GM12878 (cell line): Measurements from ENCODE around the gene HMCN1. TPM values are rescaled to one million over a fixed set of nuclear protein-coding genes. Genes with fewer than 3 reads are reported as not detected.

Experiments used
- ATAC-seq: fragments of 200-7000 bp; cut with Tn5 transposase; 3 replicates; pipeline ENCODE4 v1.9.1; 2020; ENCODE audit warnings: mild to moderate bottlenecking, moderate library complexity
- BruUV-seq: library from RNA; stranded (reverse); fragments of 400-500 nt; replicated peaks from 2 replicates; lab custom pipeline; 2021; lab: Mats Ljungman, UMichigan
- CTCF ChIA-PET: fragments of 300-600 bp; sonication (Branson Sonifier 250); formaldehyde crosslinking; extraction: SDS; loops from one replicate; lab custom pipeline; 2021; ENCODE audit warnings: inconsistent platforms; lab: Yijun Ruan, JAX
- POLR2A ChIA-PET: fragments of 350-600 bp; formaldehyde crosslinking; extraction: SDS; loops from one replicate; lab custom pipeline; 2021; ENCODE audit warnings: inconsistent platforms; lab: Charles Lee
- RAD21 ChIA-PET: fragments of 300-600 bp; sonication (Branson Sonifier 250); formaldehyde crosslinking; loops from one replicate; lab custom pipeline; 2023; ENCODE audit warnings: antibody characterized with exemption; ENCODE audit not compliant: unreplicated experiment; lab: Charles Lee
- SMC1A ChIA-PET: fragments of 300-600 bp; sonication (Branson Sonifier 250); formaldehyde crosslinking; loops from one replicate; lab custom pipeline; 2023; ENCODE audit not compliant: unreplicated experiment, uncharacterized antibody; lab: Charles Lee
- DNase-seq: peaks from one replicate; pipeline ENCODE4 v3.0.0-alpha.2; 2011; ENCODE audit warnings: low read depth, low spot score
- FAIRE-seq: peaks from 3 replicates; lab custom pipeline; 2011; peaks lifted over from hg19 to GRCh38; lab: Jason Lieb, UNC
- H2AFZ ChIP-seq: 2 replicates; pipeline ENCODE4 v1.6.0; 2011; ENCODE audit warnings: low read depth, low read length, control low read depth; ENCODE audit not compliant: control insufficient read depth
- H3K27ac ChIP-seq: 2 replicates; pipeline ENCODE4 v1.5.1; 2011; ENCODE audit warnings: control low read depth; ENCODE audit not compliant: control insufficient read depth, insufficient read depth
- H3K27me3 ChIP-seq, 2 experiments: replicated peaks in 1 of 2; 2 replicates each; pipeline versions ENCODE4 v1.6.0 to v1.6.1; 2011; ENCODE audit warnings: low read length in 1 of 2; ENCODE audit not compliant: control insufficient read depth in 2 of 2, insufficient read depth in 2 of 2
- H3K36me3 ChIP-seq, 2 experiments: 2 replicates each; pipeline ENCODE4 v1.5.1; 2011; ENCODE audit warnings: low read length in 1 of 2; ENCODE audit not compliant: control insufficient read depth in 2 of 2, insufficient read depth in 2 of 2
- H3K4me1 ChIP-seq: 2 replicates; pipeline ENCODE4 v1.6.1; 2011; ENCODE audit warnings: mild to moderate bottlenecking, low read length, moderate library complexity, mixed read lengths; ENCODE audit not compliant: control insufficient read depth, insufficient read depth
- H3K4me2 ChIP-seq: 2 replicates; pipeline ENCODE4 v1.6.0; 2011; ENCODE audit warnings: control low read depth; ENCODE audit not compliant: control insufficient read depth, insufficient read depth
- H3K4me3 ChIP-seq: fragments of 200-600 bp; sonication (generic); 2 replicates; pipeline ENCODE4 v1.5.1; 2016
- H3K79me2 ChIP-seq: 2 replicates; pipeline ENCODE4 v1.6.0; 2011; ENCODE audit warnings: low read length; ENCODE audit not compliant: control insufficient read depth, insufficient read depth
- H3K9ac ChIP-seq: 2 replicates; pipeline ENCODE4 v1.8.0; 2011; ENCODE audit warnings: low read length, control low read depth, mixed read lengths; ENCODE audit not compliant: control insufficient read depth, insufficient read depth
- H3K9me3 ChIP-seq: replicated peaks from 3 replicates; pipeline ENCODE4 v1.5.1; 2011; ENCODE audit warnings: mild to moderate bottlenecking, low read length; ENCODE audit not compliant: control insufficient read depth, insufficient read depth
- H4K20me1 ChIP-seq: 2 replicates; pipeline ENCODE4 v1.6.0; 2011; ENCODE audit not compliant: control insufficient read depth, insufficient read depth
- BCLAF1 ChIP-seq: fragments of 450-650 bp; IDR thresholded peaks from 2 replicates; pipeline ENCODE4 v1.6.1; 2017; ENCODE audit warnings: antibody characterized with exemption, mild to moderate bottlenecking, moderate library complexity
- E4F1 ChIP-seq: fragments of 450-650 bp; IDR thresholded peaks from 2 replicates; pipeline ENCODE4 v1.6.1; 2018; ENCODE audit warnings: borderline replicate concordance, mild to moderate bottlenecking; ENCODE audit not compliant: partially characterized antibody
- KAT2A ChIP-seq: conservative IDR thresholded peaks from 2 replicates; pipeline ENCODE4 v1.6.1; 2011; ENCODE audit warnings: low read depth, low read length; ENCODE audit not compliant: control insufficient read depth
- REST ChIP-seq: IDR thresholded peaks from 2 replicates; pipeline ENCODE4 v1.6.1; 2012; ENCODE audit warnings: mild to moderate bottlenecking, low read depth, low read length
- USF2 ChIP-seq: IDR thresholded peaks from 2 replicates; pipeline ENCODE4 v1.6.1; 2011; ENCODE audit warnings: low read depth, low read length, improper control_type of control experiment, borderline replicate concordance
- WGBS: methylation state at CpG from one replicate; pipeline ENCODE4 v1.1.6; 2016; ENCODE audit warnings: low lambda C conversion rate; ENCODE audit not compliant: insufficient replicate concordance, insufficient coverage; ENCODE audit errors: missing lambda C conversion rate; 5-methylcytosine and 5-hydroxymethylcytosine counted together
- in situ Hi-C: fragments of 300-500 bp; cut with MboI; formaldehyde crosslinking; loops from 9 replicates; pipeline ENCODE4 v1.14.3; 2018; ENCODE audit warnings: mixed read lengths
- intact Hi-C: fragments of 100-400 bp; cut with micrococcal nuclease; formaldehyde crosslinking; loops from one replicate; pipeline ENCODE4 v1.14.2; 2022; ENCODE audit not compliant: unreplicated experiment
- polyA plus RNA-seq, 11 experiments: library from polyadenylated mRNA; depleted of rRNA in 4 of 11; unstranded in 6 of 11; stranded (reverse) in 5 of 11; fragments of >200 nt; fragmentation: Nextera tagmentation in 4 of 11; fragmentation: Illumina TruSeq in 1 of 11; extraction: Ambion mirVana in 4 of 11; extraction: Trizol in 1 of 11; gene quantifications; 1 replicate in 1 of 11; 2 replicates in 10 of 11; pipeline versions ENCODE4 v1.2.1 to v1.2.3, GENCODE V29; 2011 to 2016; ENCODE audit warnings: inconsistent platforms in 2 of 11, missing spikeins in 2 of 11, low read depth in 1 of 11
- total RNA-seq, 4 experiments: library from RNA; depleted of rRNA in 3 of 4; stranded (reverse); fragments of >200 nt in 3 of 4; fragmentation: Illumina TruSeq in 1 of 4; extraction: Trizol in 1 of 4; gene quantifications; 2 replicates each; pipeline versions ENCODE4 v1.2.1 to v1.2.3, GENCODE V29; 2013 to 2021

The HMCN1 gene
- total and polyA plus RNA-seq, 10 of the 15 experiments (the other 5 are each of a cell fraction or from before 2014, with no cell fraction given), result under 0.01 to 0.07 TPM; not detected in 8

- DNase-seq (no peak), FAIRE-seq (no peak), ATAC-seq (no peak)
- no peaks in the 10 kb centered on the region for H3K27me3 ChIP-seq
- intact Hi-C loops, result no loop called here
- RAD21 ChIA-PET, result no interaction called here
- H3K79me2 ChIP-seq, result no peaks in the 10 kb centered on the region
- H3K4me1 ChIP-seq, result no peaks in the 10 kb centered on the region
- SMC1A ChIA-PET, result no interaction called here
- BruUV-seq, result no TSS peak
- CTCF ChIA-PET, result no interaction called here
- H3K36me3 ChIP-seq, result no peaks in the 10 kb centered on the region
- TF ChIP-seq USF2 (no peak), BCLAF1 (no peak), KAT2A (no peak), E4F1 (no peak), REST (no peak)
- in situ Hi-C loops, result no loop called here
- H2AFZ ChIP-seq, result no peak overlapping the region
- no peaks in the 10 kb centered on the region for H4K20me1 ChIP-seq
- POLR2A ChIA-PET, result no interaction called here
- no peaks in the 10 kb centered on the region for H3K9me3 ChIP-seq
- H3K9ac ChIP-seq, result no peak overlapping the region
- no peak overlapping the region for H3K4me3 ChIP-seq
- 0% methylated on average over 2 of the region's 2 CpGs for WGBS
- H3K4me2 ChIP-seq, result no peak overlapping the region
- no peak overlapping the region for H3K27ac ChIP-seq
Observed at GRCh38 chr1:185857442-185857841, 123.3 kb downstream of the HMCN1 start.
